IMR-90 (cell line): Measurements from ENCODE around the gene PSMA1. TPM values are rescaled to one million over a fixed set of nuclear protein-coding genes. Genes with fewer than 3 reads are reported as not detected.
"Not testable (repeated sequence)": the region's sequence is repeated elsewhere in the genome, so short reads cannot be mapped to it uniquely, and the experiment has no call there.

Experiments used
- ATAC-seq: fragments of 200-7000 bp; cut with Tn5 transposase; 2 replicates; pipeline ENCODE4 v1.9.1; 2020; ENCODE audit warnings: low read depth, mild to moderate bottlenecking, moderate library complexity
- BruUV-seq: library from RNA; stranded (reverse); fragments of 400-500 nt; replicated peaks from 2 replicates; lab custom pipeline; 2021; lab: Mats Ljungman, UMichigan
- CTCF ChIA-PET: fragments of 300-600 bp; formaldehyde crosslinking; extraction: SDS; loops from one replicate; lab custom pipeline; 2021; ENCODE audit warnings: antibody characterized with exemption; lab: Yijun Ruan, JAX
- POLR2A ChIA-PET: fragments of 300-600 bp; sonication (Branson Sonifier 250); formaldehyde crosslinking; loops from one replicate; lab custom pipeline; 2022; ENCODE audit warnings: antibody characterized with exemption; ENCODE audit not compliant: unreplicated experiment; lab: Charles Lee
- DNase-seq: peaks from one replicate; pipeline ENCODE4 v3.0.0; 2013
- H2AFZ ChIP-seq: replicated peaks from 2 replicates; pipeline ENCODE3; 2013; ENCODE audit warnings: low read length, mild to moderate bottlenecking; ENCODE audit not compliant: poor library complexity
- H2AK5ac ChIP-seq: 2 replicates; pipeline ENCODE4 v1.6.1; 2013; ENCODE audit warnings: low read depth, low read length, inconsistent platforms
- H2AK9ac ChIP-seq: replicated peaks from 2 replicates; pipeline ENCODE3; 2013; ENCODE audit warnings: mild to moderate bottlenecking, low read depth, low read length, moderate library complexity; ENCODE audit not compliant: poor library complexity
- H2BK120ac ChIP-seq: 2 replicates; pipeline ENCODE4 v1.6.1; 2013; ENCODE audit warnings: low read depth, low read length, inconsistent platforms
- H2BK15ac ChIP-seq: 3 replicates; pipeline ENCODE4 v1.6.1; 2013; ENCODE audit warnings: low read depth, low read length, inconsistent platforms
- H2BK20ac ChIP-seq: 2 replicates; pipeline ENCODE4 v1.6.1; 2013; ENCODE audit warnings: low read depth, mild to moderate bottlenecking, inconsistent platforms, low read length, moderate library complexity
- H2BK5ac ChIP-seq: 2 replicates; pipeline ENCODE4 v1.6.1; 2013; ENCODE audit warnings: mild to moderate bottlenecking, low read depth, low read length, inconsistent platforms; ENCODE audit not compliant: poor library complexity, severe bottlenecking
- H3K14ac ChIP-seq: replicated peaks from 2 replicates; pipeline ENCODE4 v1.6.1; 2013; ENCODE audit warnings: low read depth, low read length, inconsistent platforms
- H3K18ac ChIP-seq: 2 replicates; pipeline ENCODE4 v1.6.1; 2013; ENCODE audit warnings: low read depth, low read length, control low read depth
- H3K23ac ChIP-seq: 2 replicates; pipeline ENCODE4 v1.6.1; 2013; ENCODE audit warnings: low read depth, low read length, inconsistent platforms
- H3K27ac ChIP-seq: 2 replicates; pipeline ENCODE4 v1.5.1; 2013; ENCODE audit warnings: mild to moderate bottlenecking, control low read depth, low read length; ENCODE audit not compliant: insufficient read depth
- H3K27me3 ChIP-seq: 2 replicates; pipeline ENCODE4 v1.6.1; 2013; ENCODE audit warnings: low read length; ENCODE audit not compliant: control insufficient read depth, insufficient read depth
- H3K36me3 ChIP-seq: 2 replicates; pipeline ENCODE4 v1.6.1; 2013; ENCODE audit warnings: low read length, mixed read lengths; ENCODE audit not compliant: control insufficient read depth, insufficient read depth
- H3K4ac ChIP-seq: 2 replicates; pipeline ENCODE4 v1.6.1; 2013; ENCODE audit warnings: low read depth, low read length, inconsistent platforms
- H3K4me1 ChIP-seq: 2 replicates; pipeline ENCODE4 v1.6.1; 2013; ENCODE audit warnings: low read length, mixed read lengths; ENCODE audit not compliant: control insufficient read depth, insufficient read depth
- H3K4me2 ChIP-seq: 2 replicates; pipeline ENCODE4 v1.6.1; 2013; ENCODE audit warnings: low read depth, mild to moderate bottlenecking, control low read depth, low read length, moderate library complexity
- H3K4me3 ChIP-seq: 2 replicates; pipeline ENCODE4 v1.5.1; 2013; ENCODE audit warnings: low read depth, mild to moderate bottlenecking, control low read depth, low read length, moderate library complexity; ENCODE audit not compliant: insufficient read depth
- H3K56ac ChIP-seq: 2 replicates; pipeline ENCODE4 v1.6.1; 2013; ENCODE audit warnings: low read length, inconsistent platforms; ENCODE audit not compliant: insufficient read depth; ENCODE audit errors: extremely low read depth
- H3K79me1 ChIP-seq, 2 experiments: 2 replicates each; pipeline ENCODE4 v1.6.1; 2013; ENCODE audit warnings: low read length in 2 of 2, inconsistent platforms in 1 of 2, low read depth in 1 of 2
- H3K9ac ChIP-seq: 2 replicates; pipeline ENCODE4 v1.6.1; 2013; ENCODE audit warnings: low read depth, low read length, control low read depth
- H3K9me1 ChIP-seq: 2 replicates; pipeline ENCODE4 v1.6.1; 2013; ENCODE audit warnings: low read length, inconsistent platforms; ENCODE audit not compliant: insufficient read depth
- H3K9me3 ChIP-seq: 2 replicates; pipeline ENCODE4 v1.6.1; 2013; ENCODE audit warnings: low read length; ENCODE audit not compliant: control insufficient read depth, insufficient read depth
- H4K20me1 ChIP-seq: 2 replicates; pipeline ENCODE4 v1.6.1; 2013; ENCODE audit warnings: low read length, inconsistent platforms; ENCODE audit not compliant: insufficient read depth
- H4K5ac ChIP-seq: 2 replicates; pipeline ENCODE4 v1.6.1; 2013; ENCODE audit warnings: mild to moderate bottlenecking, low read depth, low read length, control low read depth
- H4K8ac ChIP-seq, 2 experiments: 2 replicates each; pipeline ENCODE4 v1.6.1; 2013; ENCODE audit warnings: low read depth in 2 of 2, low read length in 2 of 2, control low read depth in 1 of 2, inconsistent platforms in 1 of 2
- H4K91ac ChIP-seq: 2 replicates; pipeline ENCODE4 v1.6.1; 2013; ENCODE audit warnings: low read depth, low read length, inconsistent platforms; ENCODE audit not compliant: insufficient read depth
- WGBS, 2 experiments: methylation state at CpG; one replicate each; pipeline versions ENCODE4 v1.1.5 to v1.1.7; 2013; ENCODE audit warnings: missing lambda C conversion rate in 2 of 2; ENCODE audit not compliant: insufficient read length in 1 of 2; ENCODE audit errors: extremely low coverage in 2 of 2; 5-methylcytosine and 5-hydroxymethylcytosine counted together
- dilution Hi-C: fragments of 300-500 bp; cut with HindIII; formaldehyde crosslinking; loops from one replicate; pipeline ENCODE4 v1.14.3; 2018; ENCODE audit warnings: low sequenced_read_pairs; ENCODE audit not compliant: unreplicated experiment
- in situ Hi-C: fragments of 300-500 bp; cut with MboI; formaldehyde crosslinking; loops from 3 replicates; pipeline ENCODE4 v1.14.3; 2019; ENCODE audit warnings: low sequenced_read_pairs, inconsistent platforms, mixed read lengths
- intact Hi-C: fragments of 100-400 bp; cut with micrococcal nuclease; formaldehyde crosslinking; loops from 2 replicates; pipeline ENCODE4 v1.10.0; 2022
- polyA plus RNA-seq, 3 experiments: library from polyadenylated mRNA; depleted of rRNA; stranded (reverse); fragments of >200 nt; gene quantifications; 2 replicates each; pipeline ENCODE4 v1.2.3, GENCODE V29; 2012; ENCODE audit warnings: low replicate concordance in 1 of 3
- total RNA-seq: library from RNA; depleted of rRNA; stranded (reverse); fragments of >200 nt; gene quantifications from 2 replicates; pipeline ENCODE4 v1.2.3, GENCODE V29; 2012

The PSMA1 gene
- total and polyA plus RNA-seq, 2 of the 4 experiments (the other 2 are of a cell fraction), result 179 to 194 TPM

DNA sequence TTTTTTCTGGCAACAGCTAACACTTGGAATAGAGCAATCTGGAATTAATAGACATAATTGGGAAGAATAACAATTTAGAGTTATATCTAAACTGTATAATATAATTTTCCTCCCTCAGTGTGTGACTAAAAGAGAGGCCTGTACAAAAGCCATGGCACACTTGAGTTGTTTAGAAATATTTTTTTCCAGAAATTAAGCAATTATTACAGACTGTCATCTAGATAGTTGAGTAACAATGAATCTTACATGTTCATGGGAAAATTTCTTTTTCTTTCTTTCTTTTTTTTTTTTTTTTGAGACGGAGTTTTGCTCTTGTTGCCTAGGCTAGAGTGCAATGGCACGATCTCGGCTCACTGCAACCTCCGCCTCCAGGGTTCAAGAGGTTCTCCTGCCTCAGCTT, 15.0 kb upstream of the PSMA1 start:
- H3K9me1 ChIP-seq, H3K4me3 ChIP-seq, POLR2A ChIA-PET, in situ Hi-C loops, H3K27me3 ChIP-seq, H3K4ac ChIP-seq, H3K79me1 ChIP-seq, H2BK15ac ChIP-seq, H3K14ac ChIP-seq, ATAC-seq, H4K5ac ChIP-seq, H3K18ac ChIP-seq, H3K36me3 ChIP-seq, H2AK5ac ChIP-seq, H4K91ac ChIP-seq, H3K9me3 ChIP-seq, H3K23ac ChIP-seq, dilution Hi-C loops, H4K8ac ChIP-seq, H2BK120ac ChIP-seq, H3K9ac ChIP-seq, H2BK5ac ChIP-seq, H3K4me2 ChIP-seq, H2AFZ ChIP-seq, H3K27ac ChIP-seq, BruUV-seq, H3K4me1 ChIP-seq, DNase-seq, H3K56ac ChIP-seq, H2BK20ac ChIP-seq, H2AK9ac ChIP-seq, H4K20me1 ChIP-seq: not testable (repeated sequence)
- CTCF ChIA-PET, result interaction anchor here (0.6 to 0.7 kb wide), 2 partner anchors 53 to 306 kb away, joined by 5 to 7 read pairs; no protein-coding TSS in a partner anchor
- intact Hi-C loops, result loop anchor here (5.0 kb wide), 1 partner anchor 252 kb away; no protein-coding TSS in a partner anchor
- 83% methylated on average over 1 of the region's 4 CpGs; no CpG with 5 or more reads in 1 of the 2 experiments for WGBS, 2 experiments
